GM12878 (cell line): ENCODE results near the gene TARBP2. TPM values are rescaled to one million over a fixed set of nuclear protein-coding genes. Genes with fewer than 3 reads are reported as not detected.

ENCODE experiments used
- ATF7 ChIP-seq: fragments of 450-650 bp; IDR thresholded peaks from 2 replicates; pipeline ENCODE4 v1.6.1; 2016; ENCODE audit warnings: low read depth, mild to moderate bottlenecking
- BCL3 ChIP-seq: IDR thresholded peaks from 2 replicates; pipeline ENCODE4 v1.6.1; 2011; ENCODE audit warnings: borderline replicate concordance, low read depth, mild to moderate bottlenecking, moderate library complexity, low read length; ENCODE audit not compliant: insufficient read depth, poor library complexity, severe bottlenecking
- CBX5 ChIP-seq: sonication (generic); IDR thresholded peaks from 2 replicates; pipeline ENCODE4 v1.6.1; 2016; ENCODE audit warnings: low read depth, moderate library complexity, mild to moderate bottlenecking, inconsistent platforms
- HDGF ChIP-seq: fragments of 450-650 bp; IDR thresholded peaks from 2 replicates; pipeline ENCODE4 v1.6.1; 2016; ENCODE audit warnings: antibody characterized with exemption
- JUND ChIP-seq: IDR thresholded peaks from 2 replicates; pipeline ENCODE4 v1.6.1; 2012; ENCODE audit warnings: low read depth, mild to moderate bottlenecking, low read length, improper control_type of control experiment, moderate library complexity
- KDM1A ChIP-seq: fragments of 200-600 bp; sonication (generic); IDR thresholded peaks from 2 replicates; pipeline ENCODE4 v1.6.1; 2016; ENCODE audit warnings: borderline replicate concordance
- MTA3 ChIP-seq: IDR thresholded peaks from 2 replicates; pipeline ENCODE4 v1.6.1; 2012; ENCODE audit warnings: low read length, inconsistent platforms, borderline replicate concordance
- POLR2A ChIP-seq: IDR thresholded peaks from 2 replicates; pipeline ENCODE4 v1.6.1; 2011; ENCODE audit warnings: low read depth, mild to moderate bottlenecking, low read length
- RB1 ChIP-seq: fragments of 450-650 bp; formaldehyde crosslinking; IDR thresholded peaks from 2 replicates; pipeline ENCODE4 v1.6.1; 2017; ENCODE audit warnings: mild to moderate bottlenecking, borderline replicate concordance
- SMAD1 ChIP-seq: fragments of 450-650 bp; IDR thresholded peaks from 2 replicates; pipeline ENCODE4 v1.6.1; 2018; ENCODE audit warnings: mild to moderate bottlenecking, low read depth; ENCODE audit not compliant: partially characterized antibody
- SREBF2 ChIP-seq: IDR thresholded peaks from 2 replicates; pipeline ENCODE4 v1.6.1; 2012; ENCODE audit warnings: mild to moderate bottlenecking, low read length
- SUZ12 ChIP-seq: fragments of 200-600 bp; sonication (generic); IDR thresholded peaks from one replicate; pipeline ENCODE4 v1.6.1; 2018; ENCODE audit warnings: antibody characterized with exemption, mild to moderate bottlenecking; ENCODE audit not compliant: unreplicated experiment
- TCF7 ChIP-seq: IDR thresholded peaks from 2 replicates; pipeline ENCODE4 v1.6.1; 2014; ENCODE audit warnings: antibody characterized with exemption, borderline replicate concordance
- USF1 ChIP-seq: IDR thresholded peaks from 2 replicates; pipeline ENCODE4 v1.6.1; 2011; ENCODE audit warnings: borderline replicate concordance, low read depth, mild to moderate bottlenecking, moderate library complexity, mixed read lengths, low read length; ENCODE audit not compliant: insufficient read depth; ENCODE audit errors: extremely low read length
- polyA plus RNA-seq, 11 experiments: library from polyadenylated mRNA; depleted of rRNA in 4 of 11; unstranded in 6 of 11; stranded (reverse) in 5 of 11; fragments of >200 nt; fragmentation: Nextera tagmentation in 4 of 11; fragmentation: Illumina TruSeq in 1 of 11; extraction: Ambion mirVana in 4 of 11; extraction: Trizol in 1 of 11; gene quantifications; 1 replicate in 1 of 11; 2 replicates in 10 of 11; pipeline versions ENCODE4 v1.2.1 to v1.2.3, GENCODE V29; 2011 to 2016; ENCODE audit warnings: inconsistent platforms in 2 of 11, missing spikeins in 2 of 11, low read depth in 1 of 11
- total RNA-seq, 4 experiments: library from RNA; depleted of rRNA in 3 of 4; stranded (reverse); fragments of >200 nt in 3 of 4; fragmentation: Illumina TruSeq in 1 of 4; extraction: Trizol in 1 of 4; gene quantifications; 2 replicates each; pipeline versions ENCODE4 v1.2.1 to v1.2.3, GENCODE V29; 2013 to 2021
- TF ChIP-seq, protein P1 (sequence below): fragments of 450-650 bp; formaldehyde crosslinking; IDR thresholded peaks from 2 replicates; pipeline ENCODE4 v1.4.0; 2020; ENCODE audit warnings: mild to moderate bottlenecking, moderate library complexity

TARBP2 gene
- total and polyA plus RNA-seq, 10 of the 15 experiments (the other 5 are each of a cell fraction or from before 2014, with no cell fraction given): 5.5 to 60.1 (median 36.8) TPM

- TF ChIP-seq BCL3 (no peak), JUND (no peak), CBX5 (no peak), ATF7 (peak; percentile 91), KDM1A (no peak), HDGF (0 out of 2 replicates have a peak, but pooled peaks have one; percentile 75), MTA3 (no peak), SREBF2 (no peak; the same call in 1 of the 2 replicates), SMAD1 (no peak), RB1 (peak; percentile 48; the same call in 1 of the 2 replicates), SUZ12 (no peak), USF1 (no peak), POLR2A (peak; percentile 94), TCF7 (no peak)
- TF ChIP-seq, protein P1, sequence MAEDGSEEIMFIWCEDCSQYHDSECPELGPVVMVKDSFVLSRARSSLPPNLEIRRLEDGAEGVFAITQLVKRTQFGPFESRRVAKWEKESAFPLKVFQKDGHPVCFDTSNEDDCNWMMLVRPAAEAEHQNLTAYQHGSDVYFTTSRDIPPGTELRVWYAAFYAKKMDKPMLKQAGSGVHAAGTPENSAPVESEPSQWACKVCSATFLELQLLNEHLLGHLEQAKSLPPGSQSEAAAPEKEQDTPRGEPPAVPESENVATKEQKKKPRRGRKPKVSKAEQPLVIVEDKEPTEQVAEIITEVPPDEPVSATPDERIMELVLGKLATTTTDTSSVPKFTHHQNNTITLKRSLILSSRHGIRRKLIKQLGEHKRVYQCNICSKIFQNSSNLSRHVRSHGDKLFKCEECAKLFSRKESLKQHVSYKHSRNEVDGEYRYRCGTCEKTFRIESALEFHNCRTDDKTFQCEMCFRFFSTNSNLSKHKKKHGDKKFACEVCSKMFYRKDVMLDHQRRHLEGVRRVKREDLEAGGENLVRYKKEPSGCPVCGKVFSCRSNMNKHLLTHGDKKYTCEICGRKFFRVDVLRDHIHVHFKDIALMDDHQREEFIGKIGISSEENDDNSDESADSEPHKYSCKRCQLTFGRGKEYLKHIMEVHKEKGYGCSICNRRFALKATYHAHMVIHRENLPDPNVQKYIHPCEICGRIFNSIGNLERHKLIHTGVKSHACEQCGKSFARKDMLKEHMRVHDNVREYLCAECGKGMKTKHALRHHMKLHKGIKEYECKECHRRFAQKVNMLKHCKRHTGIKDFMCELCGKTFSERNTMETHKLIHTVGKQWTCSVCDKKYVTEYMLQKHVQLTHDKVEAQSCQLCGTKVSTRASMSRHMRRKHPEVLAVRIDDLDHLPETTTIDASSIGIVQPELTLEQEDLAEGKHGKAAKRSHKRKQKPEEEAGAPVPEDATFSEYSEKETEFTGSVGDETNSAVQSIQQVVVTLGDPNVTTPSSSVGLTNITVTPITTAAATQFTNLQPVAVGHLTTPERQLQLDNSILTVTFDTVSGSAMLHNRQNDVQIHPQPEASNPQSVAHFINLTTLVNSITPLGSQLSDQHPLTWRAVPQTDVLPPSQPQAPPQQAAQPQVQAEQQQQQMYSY (CRISPR knock-in tag): no peak
These were observed at the start of gene TARBP2 (continued) for GRCh38 chr12:53500776-53501614.
